Measurements from ENCODE around the gene RASL12. TPM values are rescaled to one million over a fixed set of nuclear protein-coding genes. Genes with fewer than 3 reads are reported as not detected.

RASL12 gene
- total and polyA plus RNA-seq, 2 experiments from 2014 or later, result 4.6 to 6.4 TPM

- Histone ChIP-seq H3K27me3 (no peaks in the 10 kb centered on the region), H3K4me3 (no peak overlapping the region), H2AFZ (no peak overlapping the region), H3K9me3 (ENCODE audit: low read depth) (no peaks in the 10 kb centered on the region), H3K27ac (no peak overlapping the region), H3K4me1 (ENCODE audit: insufficient read depth) (peaks cover 10% of the 10 kb centered on the region), H4K20me1 (ENCODE audit: insufficient read depth, poor library complexity, severe bottlenecking) (no peaks in the 10 kb centered on the region), H3K9me2 (replicated peaks; ENCODE audit: insufficient read depth) (no peaks in the 10 kb centered on the region), H3K36me3 (replicated peaks; ENCODE audit: insufficient read depth, low read depth) (no peaks in the 10 kb centered on the region), H3K4me2 (no peak overlapping the region), H3K79me2 (peaks cover 13% of the 10 kb centered on the region)
- WGBS (ENCODE audit: low lambda C conversion rate, missing lambda C conversion rate), result 82% methylated on average over 2 of the region's 2 CpGs
- no peak for DNase-seq (ENCODE audit: low spot score)
- TF ChIP-seq CTCF (IDR thresholded peaks at IDR 0.05; ENCODE audit: poor library complexity), result no peak
- no peak for TF ChIP-seq EZH2phosphoT487 (IDR thresholded peaks at IDR 0.05; ENCODE audit: low read depth, severe bottlenecking, unreplicated experiment)
- no peak for TF ChIP-seq EZH2 (IDR thresholded peaks at IDR 0.05; ENCODE audit: borderline replicate concordance)
Observed at GRCh38 chr15:65051266-65051665, 16.5 kb downstream of the RASL12 start.

DNA sequence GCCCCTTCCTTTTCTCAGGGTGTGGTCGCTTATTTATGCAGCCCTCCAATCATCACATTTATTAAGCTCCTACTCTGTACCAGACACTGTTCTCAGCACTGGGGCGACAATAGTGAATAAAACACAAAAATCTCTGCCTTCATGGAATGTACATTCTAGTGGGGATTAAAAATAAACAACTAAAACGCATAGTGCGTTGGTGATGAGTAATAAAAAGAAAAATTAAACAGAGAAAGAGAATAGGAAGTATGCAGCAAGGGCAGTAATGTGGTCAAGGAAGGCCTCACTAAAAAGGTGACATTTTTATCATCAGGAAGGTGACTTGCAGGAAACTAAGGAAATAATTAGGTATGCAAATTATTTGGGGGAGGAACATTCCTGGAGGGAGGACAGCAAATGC lies 17.5 kb downstream of the RASL12 start:
- Histone ChIP-seq H3K9me2 (replicated peaks; ENCODE audit: insufficient read depth) (no peaks in the 10 kb centered on the region), H4K20me1 (ENCODE audit: insufficient read depth, poor library complexity, severe bottlenecking) (no peaks in the 10 kb centered on the region), H3K36me3 (replicated peaks; ENCODE audit: insufficient read depth, low read depth) (no peaks in the 10 kb centered on the region), H3K79me2 (peaks cover 13% of the 10 kb centered on the region), H3K4me1 (ENCODE audit: insufficient read depth) (peaks cover 10% of the 10 kb centered on the region), H3K4me3 (no peak overlapping the region), H2AFZ (no peak overlapping the region), H3K27me3 (no peaks in the 10 kb centered on the region), H3K4me2 (no peak overlapping the region), H3K9me3 (ENCODE audit: low read depth) (no peaks in the 10 kb centered on the region), H3K27ac (no peak overlapping the region)
- WGBS (ENCODE audit: low lambda C conversion rate, missing lambda C conversion rate), result 82% methylated on average over 4 of the region's 4 CpGs
- DNase-seq (ENCODE audit: low spot score), result no peak
- no peak for TF ChIP-seq EZH2 (IDR thresholded peaks at IDR 0.05; ENCODE audit: borderline replicate concordance)
- no peak for TF ChIP-seq CTCF (IDR thresholded peaks at IDR 0.05; ENCODE audit: poor library complexity)
- TF ChIP-seq EZH2phosphoT487 (IDR thresholded peaks at IDR 0.05; ENCODE audit: low read depth, severe bottlenecking, unreplicated experiment), result no peak

DNA sequence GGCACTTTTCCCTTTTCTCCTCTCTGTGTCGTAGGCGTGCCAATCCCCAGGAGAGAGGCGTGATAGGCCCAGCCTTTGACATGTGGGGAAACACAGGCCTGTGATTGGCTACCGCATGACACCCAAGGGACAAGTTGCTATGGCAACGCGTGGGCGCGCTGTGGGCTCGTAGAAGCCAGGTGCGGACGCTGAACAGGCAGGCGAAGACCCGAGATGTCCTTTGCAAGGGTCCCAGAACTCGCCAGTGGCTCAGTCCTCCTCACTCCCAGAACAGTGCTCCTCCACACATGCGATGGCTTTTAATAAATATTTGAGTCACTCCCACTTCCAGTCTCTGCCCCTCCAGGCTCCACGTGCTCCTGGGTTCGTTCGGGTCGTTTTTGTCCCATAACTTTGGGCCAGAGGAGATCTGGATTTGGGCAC lies 18.4 kb downstream of the RASL12 start:
- DNase-seq (ENCODE audit: low spot score), result peak; percentile 92
- H3K4me3 ChIP-seq, result no peak overlapping the region
- no peak for TF ChIP-seq CTCF (IDR thresholded peaks at IDR 0.05; ENCODE audit: poor library complexity)
- no peak for TF ChIP-seq EZH2 (IDR thresholded peaks at IDR 0.05; ENCODE audit: borderline replicate concordance)
- no peak for TF ChIP-seq EZH2phosphoT487 (IDR thresholded peaks at IDR 0.05; ENCODE audit: low read depth, severe bottlenecking, unreplicated experiment)
- H3K9me3 ChIP-seq (ENCODE audit: low read depth), result no peaks in the 10 kb centered on the region
- WGBS (ENCODE audit: low lambda C conversion rate, missing lambda C conversion rate), result 14% methylated on average over 19 of the region's 19 CpGs
- no peaks in the 10 kb centered on the region for H3K27me3 ChIP-seq
- H2AFZ ChIP-seq, result no peak overlapping the region
- H3K9me2 ChIP-seq (replicated peaks; ENCODE audit: insufficient read depth), result no peaks in the 10 kb centered on the region
- peak overlapping the region; percentile 70 for H3K4me2 ChIP-seq
- H3K4me1 ChIP-seq (ENCODE audit: insufficient read depth), result peaks cover 6% of the 10 kb centered on the region
- peaks cover 13% of the 10 kb centered on the region for H3K79me2 ChIP-seq
- no peaks in the 10 kb centered on the region for H3K36me3 ChIP-seq (replicated peaks; ENCODE audit: insufficient read depth, low read depth)
- H3K27ac ChIP-seq, result no peak overlapping the region
- H4K20me1 ChIP-seq (ENCODE audit: insufficient read depth, poor library complexity, severe bottlenecking), result no peaks in the 10 kb centered on the region

DNA sequence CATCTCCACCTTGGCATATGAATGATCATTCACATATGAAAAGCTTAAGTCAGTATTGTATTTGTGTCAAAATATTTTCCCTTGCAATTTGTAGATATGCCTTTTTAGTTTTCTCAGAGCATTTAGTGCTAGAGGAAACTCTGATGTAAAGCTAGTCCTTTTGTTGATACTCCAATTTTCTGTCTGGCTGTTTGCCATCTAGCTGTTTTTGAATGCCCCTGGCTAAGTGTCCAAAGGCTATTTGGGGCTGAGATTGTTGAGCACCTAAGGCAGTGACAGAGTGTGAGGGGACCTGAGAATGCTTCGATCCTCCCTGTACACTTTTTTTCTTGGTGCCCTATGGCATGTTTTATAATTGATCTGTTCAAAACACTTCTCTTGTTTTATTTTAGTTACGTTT lies 19.6 kb downstream of the RASL12 start:
- no peak for TF ChIP-seq CTCF (IDR thresholded peaks at IDR 0.05; ENCODE audit: poor library complexity)
- TF ChIP-seq EZH2 (IDR thresholded peaks at IDR 0.05; ENCODE audit: borderline replicate concordance), result no peak
- no peak for TF ChIP-seq EZH2phosphoT487 (IDR thresholded peaks at IDR 0.05; ENCODE audit: low read depth, severe bottlenecking, unreplicated experiment)
- Histone ChIP-seq H3K4me3 (no peak overlapping the region), H3K9me3 (ENCODE audit: low read depth) (no peaks in the 10 kb centered on the region), H3K27me3 (no peaks in the 10 kb centered on the region), H3K36me3 (replicated peaks; ENCODE audit: insufficient read depth, low read depth) (no peaks in the 10 kb centered on the region), H4K20me1 (ENCODE audit: insufficient read depth, poor library complexity, severe bottlenecking) (no peaks in the 10 kb centered on the region), H3K4me1 (ENCODE audit: insufficient read depth) (peaks cover 13% of the 10 kb centered on the region), H3K4me2 (no peak overlapping the region), H3K27ac (no peak overlapping the region), H2AFZ (no peak overlapping the region), H3K79me2 (peaks cover 13% of the 10 kb centered on the region), H3K9me2 (replicated peaks; ENCODE audit: insufficient read depth) (no peaks in the 10 kb centered on the region)
- WGBS (ENCODE audit: low lambda C conversion rate, missing lambda C conversion rate), result 91% methylated on average over 2 of the region's 2 CpGs
- no peak for DNase-seq (ENCODE audit: low spot score)
